Neutrophil (primary cell): Measurements from ENCODE around the gene TBC1D24.
A peak's percentile ranks its signal among the peaks of the same experiment; 100 is the strongest.

Experiments used
- H3K27ac ChIP-seq: fragments of 200-600 bp; sonication (generic); 2 replicates; pipeline ENCODE4 v1.5.1; 2016; ENCODE audit warnings: mild to moderate bottlenecking, moderate library complexity
- H3K27me3 ChIP-seq: fragments of 200-600 bp; sonication (generic); 2 replicates; pipeline ENCODE4 v1.6.0; 2016; ENCODE audit warnings: mild to moderate bottlenecking
- H3K36me3 ChIP-seq: fragments of 200-600 bp; sonication (generic); 2 replicates; pipeline ENCODE4 v1.5.1; 2017
- H3K4me1 ChIP-seq, 2 experiments: fragments of 200-600 bp in 1 of 2; sonication (generic) in 1 of 2; 1 replicate in 1 of 2; 2 replicates in 1 of 2; pipeline versions ENCODE4 v1.5.1 to v1.6.1; 2013 to 2016; ENCODE audit warnings: low read depth in 1 of 2, low read length in 1 of 2, mild to moderate bottlenecking in 1 of 2, moderate library complexity in 1 of 2; ENCODE audit not compliant: control insufficient read depth in 1 of 2, insufficient read depth in 1 of 2
- H3K4me3 ChIP-seq, 2 experiments: fragments of 200-600 bp in 1 of 2; sonication (generic) in 1 of 2; 1 replicate in 1 of 2; 2 replicates in 1 of 2; pipeline ENCODE4 v1.5.1; 2013 to 2016; ENCODE audit warnings: low read depth in 1 of 2, low read length in 1 of 2, mild to moderate bottlenecking in 1 of 2, moderate library complexity in 1 of 2
- H3K9me3 ChIP-seq: fragments of 200-600 bp; sonication (generic); 2 replicates; pipeline ENCODE4 v1.5.1; 2016
- CTCF ChIP-seq: fragments of 200-600 bp; sonication (generic); IDR thresholded peaks from 2 replicates; pipeline ENCODE4 v1.5.1; 2016; ENCODE audit warnings: antibody characterized with exemption

TBC1D24 gene

GRCh38 chr16:2458887-2459646 is 15.9 kb upstream of the TBC1D24 start:
- H3K4me3 ChIP-seq: peak overlapping the region; percentile 69 to 86
- no peaks in the 10 kb centered on the region for H3K27me3 ChIP-seq
- H3K27ac ChIP-seq: peak overlapping the region; percentile 56
- peaks cover 12 to 16% of the 10 kb centered on the region in 2 experiments for H3K4me1 ChIP-seq
- no peak for TF ChIP-seq CTCF
- no peaks in the 10 kb centered on the region for H3K9me3 ChIP-seq
- peaks cover 32% of the 10 kb centered on the region for H3K36me3 ChIP-seq

DNA sequence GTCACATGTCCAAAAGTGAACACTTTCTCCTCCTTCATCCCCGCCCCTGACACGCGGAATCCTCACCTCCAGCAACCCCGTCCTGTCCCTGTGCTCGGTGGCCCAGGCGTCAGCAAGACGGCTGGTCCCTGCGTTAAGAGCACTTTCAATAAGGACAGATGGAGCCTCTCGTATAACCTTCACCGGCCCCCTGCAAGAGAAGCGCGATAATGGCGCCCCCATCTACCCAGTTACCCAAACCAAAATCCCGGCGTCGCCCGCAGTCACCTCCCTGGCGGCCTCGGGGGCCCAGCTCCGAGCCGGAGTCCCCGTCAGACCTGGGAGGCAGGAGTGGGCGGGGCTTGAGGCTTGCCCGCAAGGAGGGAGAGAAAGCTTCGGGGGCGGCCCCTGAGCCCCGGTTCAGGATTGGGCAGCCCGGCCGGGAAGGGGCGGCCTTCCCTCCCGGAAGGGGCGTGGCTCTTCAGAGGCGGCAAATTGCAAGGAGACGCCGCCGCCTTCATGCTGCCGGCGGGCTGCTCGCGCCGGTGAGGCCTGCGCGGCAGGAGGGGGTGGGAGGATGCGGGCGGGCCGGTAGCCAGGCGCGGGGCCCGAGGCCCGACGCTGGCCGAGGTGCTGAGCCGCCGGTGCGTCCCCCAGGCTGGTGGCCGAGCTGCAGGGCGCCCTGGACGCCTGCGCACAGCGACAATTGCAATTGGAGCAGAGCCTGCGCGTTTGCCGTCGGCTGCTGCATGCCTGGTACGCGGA is 15.1 kb upstream of the TBC1D24 start, which contains the start of gene TEDC2:
TEDC2 (plus strand) TSS at position 463 of the 744 bp plus-strand sequence; CDS start at position 499, 36 bp downstream.
- H3K27ac ChIP-seq: peak within 1 kb of the TSS; percentile 56
- no peaks in the 10 kb centered on the region for H3K9me3 ChIP-seq
- peaks cover 12 to 16% of the 10 kb centered on the region in 2 experiments for H3K4me1 ChIP-seq
- peak; percentile 25 for TF ChIP-seq CTCF
- no peaks in the 10 kb centered on the region for H3K27me3 ChIP-seq
- H3K4me3 ChIP-seq: peak within 1 kb of the TSS; percentile 69 to 86
- peaks cover 25% of the 10 kb centered on the region for H3K36me3 ChIP-seq

DNA sequence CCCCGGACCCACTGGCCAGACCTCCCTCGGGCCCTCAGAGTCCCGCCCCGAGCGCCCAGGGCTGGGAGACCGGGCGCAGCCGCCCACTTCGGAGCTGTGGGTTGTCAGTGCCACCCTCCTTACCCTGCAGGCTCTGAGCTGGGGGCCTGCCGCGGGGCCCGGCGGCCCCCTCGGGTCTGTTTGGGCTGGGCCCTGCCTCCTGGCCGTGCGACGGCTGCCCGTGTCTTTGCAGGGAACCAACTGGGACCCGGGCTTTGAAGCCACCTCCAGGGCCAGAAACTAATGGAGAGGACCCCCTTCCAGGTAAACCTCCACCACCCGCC is 14.6 kb upstream of the TBC1D24 start:
- H3K27me3 ChIP-seq: peaks cover 1% of the 10 kb centered on the region
- H3K36me3 ChIP-seq: peaks cover 21% of the 10 kb centered on the region
- peaks cover 12 to 16% of the 10 kb centered on the region in 2 experiments for H3K4me1 ChIP-seq
- H3K4me3 ChIP-seq: peak overlapping the region; percentile 69 to 86
- no peak overlapping the region for H3K27ac ChIP-seq
- no peaks in the 10 kb centered on the region for H3K9me3 ChIP-seq
- TF ChIP-seq CTCF: no peak

- Histone ChIP-seq H3K4me3 (no peak overlapping the region), H3K36me3 (peaks cover 16% of the 10 kb centered on the region), H3K4me1 (peaks cover 12 to 16% of the 10 kb centered on the region in 2 experiments), H3K9me3 (no peaks in the 10 kb centered on the region), H3K27ac (no peak overlapping the region), H3K27me3 (peaks cover 7% of the 10 kb centered on the region)
- TF ChIP-seq CTCF: no peak
Observed at GRCh38 chr16:2460916-2461315, 14.0 kb upstream of the TBC1D24 start.

- no peak overlapping the region for H3K4me3 ChIP-seq
- H3K36me3 ChIP-seq: peaks cover 2% of the 10 kb centered on the region
- peaks cover 20% of the 10 kb centered on the region for H3K27me3 ChIP-seq
- no peaks in the 10 kb centered on the region for H3K9me3 ChIP-seq
- H3K4me1 ChIP-seq: peaks cover 12 to 16% of the 10 kb centered on the region in 2 experiments
- no peak overlapping the region for H3K27ac ChIP-seq
- no peak for TF ChIP-seq CTCF
Observed at GRCh38 chr16:2462031-2462866, 12.7 kb upstream of the TBC1D24 start.
